Stimulated activated CD8-positive, alpha-beta memory T cell treated with anti-CD3 and anti-CD28 coated beads, Interleukin-7, amount 100 ng/mL, for 4 hours (primary cell): ENCODE data around the gene F12.

ENCODE experiments used
- DNase-seq, 2 donors: peaks; one replicate each; pipeline ENCODE4 v3.0.0-alpha.2; 2020; ENCODE audit warnings: low read depth in 2 of 2

The F12 gene

GRCh38 chr5:177356746-177357145 lies 52.6 kb downstream of the F12 start:
- no peak for DNase-seq

- no peak for DNase-seq
Observed at GRCh38 chr5:177355868-177356168, 53.5 kb downstream of the F12 start.

- no peak for DNase-seq
Observed at GRCh38 chr5:177355162-177355867, 54.0 kb downstream of the F12 start.

- DNase-seq, result no peak
Observed at GRCh38 chr5:177354711-177355110, 54.7 kb downstream of the F12 start.

- DNase-seq, result no peak
Observed at GRCh38 chr5:177354256-177354655, 55.1 kb downstream of the F12 start.

- no peak for DNase-seq
Observed at GRCh38 chr5:177353093-177353492, 56.3 kb downstream of the F12 start.
